HUES6 (cell line): ENCODE data around the gene MSI2.

Experiments used
- H3K27ac ChIP-seq: 2 replicates; pipeline ENCODE4 v1.7.0; 2013; ENCODE audit warnings: low read depth, mild to moderate bottlenecking, low read length, inconsistent platforms
- H3K27me3 ChIP-seq: 2 replicates; pipeline ENCODE4 v1.6.1; 2013; ENCODE audit warnings: low read length; ENCODE audit not compliant: control insufficient read depth, insufficient read depth
- H3K36me3 ChIP-seq: 2 replicates; pipeline ENCODE4 v1.6.1; 2013; ENCODE audit warnings: low read length; ENCODE audit not compliant: control insufficient read depth, insufficient read depth
- H3K4me1 ChIP-seq: 2 replicates; pipeline ENCODE4 v1.6.1; 2013; ENCODE audit warnings: low read length; ENCODE audit not compliant: control insufficient read depth, insufficient read depth
- H3K4me3 ChIP-seq: 2 replicates; pipeline ENCODE4 v1.5.1; 2013; ENCODE audit warnings: low read depth, low read length
- H3K9ac ChIP-seq: one replicate; pipeline ENCODE4 v1.6.1; 2013; ENCODE audit warnings: mild to moderate bottlenecking, low read length
- H3K9me3 ChIP-seq: 2 replicates; pipeline ENCODE4 v1.6.1; 2013; ENCODE audit warnings: low read depth, low read length; ENCODE audit not compliant: control insufficient read depth, insufficient read depth

Gene MSI2

GRCh38 chr17:57567251-57567650 is 310.9 kb downstream of the MSI2 start:
- no peaks in the 10 kb centered on the region for H3K27me3 ChIP-seq
- H3K4me3 ChIP-seq: no peak overlapping the region
- no peaks in the 10 kb centered on the region for H3K9me3 ChIP-seq
- no peak overlapping the region for H3K27ac ChIP-seq
- H3K9ac ChIP-seq: no peak overlapping the region
- peaks cover 17% of the 10 kb centered on the region; the same call in 1 of the 2 replicates for H3K4me1 ChIP-seq
- no peaks in the 10 kb centered on the region for H3K36me3 ChIP-seq

- H3K36me3 ChIP-seq: no peaks in the 10 kb centered on the region
- peaks cover 17% of the 10 kb centered on the region; the same call in 1 of the 2 replicates for H3K4me1 ChIP-seq
- no peaks in the 10 kb centered on the region for H3K27me3 ChIP-seq
- H3K4me3 ChIP-seq: no peak overlapping the region
- H3K9ac ChIP-seq: no peak overlapping the region
- no peaks in the 10 kb centered on the region for H3K9me3 ChIP-seq
- no peak overlapping the region for H3K27ac ChIP-seq
These were observed 312.0 kb downstream of the MSI2 start for GRCh38 chr17:57568340-57568739.

GRCh38 chr17:57569021-57569420 is 312.7 kb downstream of the MSI2 start:
- H3K27ac ChIP-seq: no peak overlapping the region
- H3K27me3 ChIP-seq: no peaks in the 10 kb centered on the region
- H3K36me3 ChIP-seq: no peaks in the 10 kb centered on the region
- peaks cover 17% of the 10 kb centered on the region; the same call in 1 of the 2 replicates for H3K4me1 ChIP-seq
- no peak overlapping the region for H3K4me3 ChIP-seq
- no peak overlapping the region for H3K9ac ChIP-seq
- no peaks in the 10 kb centered on the region for H3K9me3 ChIP-seq

GRCh38 chr17:57569853-57570252 is 313.5 kb downstream of the MSI2 start:
- H3K4me3 ChIP-seq: no peak overlapping the region
- H3K9me3 ChIP-seq: no peaks in the 10 kb centered on the region
- no peak overlapping the region for H3K27ac ChIP-seq
- H3K4me1 ChIP-seq: peaks cover 17% of the 10 kb centered on the region; the same call in 1 of the 2 replicates
- no peaks in the 10 kb centered on the region for H3K27me3 ChIP-seq
- no peak overlapping the region for H3K9ac ChIP-seq
- H3K36me3 ChIP-seq: no peaks in the 10 kb centered on the region

GRCh38 chr17:57570724-57571344 is 314.5 kb downstream of the MSI2 start:
- H3K9me3 ChIP-seq: no peaks in the 10 kb centered on the region
- no peak overlapping the region for H3K9ac ChIP-seq
- no peaks in the 10 kb centered on the region for H3K27me3 ChIP-seq
- no peak overlapping the region for H3K4me3 ChIP-seq
- H3K36me3 ChIP-seq: no peaks in the 10 kb centered on the region
- peaks cover 17% of the 10 kb centered on the region; the same call in 1 of the 2 replicates for H3K4me1 ChIP-seq
- no peak overlapping the region for H3K27ac ChIP-seq

- Histone ChIP-seq H3K9me3 (no peaks in the 10 kb centered on the region), H3K27me3 (no peaks in the 10 kb centered on the region), H3K4me3 (no peak overlapping the region), H3K27ac (no peak overlapping the region), H3K4me1 (peaks cover 20% of the 10 kb centered on the region; the same call in 1 of the 2 replicates), H3K9ac (no peak overlapping the region), H3K36me3 (no peaks in the 10 kb centered on the region)
These were observed 315.7 kb downstream of the MSI2 start for GRCh38 chr17:57572062-57572461.

- Histone ChIP-seq H3K9me3 (no peaks in the 10 kb centered on the region), H3K4me1 (peaks cover 26% of the 10 kb centered on the region; the same call in 1 of the 2 replicates), H3K9ac (no peak overlapping the region), H3K36me3 (no peaks in the 10 kb centered on the region), H3K27me3 (no peaks in the 10 kb centered on the region), H3K27ac (no peak overlapping the region), H3K4me3 (no peak overlapping the region)
These were observed 316.3 kb downstream of the MSI2 start for GRCh38 chr17:57572600-57572999.

- Histone ChIP-seq H3K36me3 (no peaks in the 10 kb centered on the region), H3K4me1 (peaks cover 30% of the 10 kb centered on the region), H3K9ac (no peak overlapping the region), H3K27ac (no peak overlapping the region), H3K9me3 (no peaks in the 10 kb centered on the region), H3K27me3 (no peaks in the 10 kb centered on the region), H3K4me3 (no peak overlapping the region)
These were observed 317.8 kb downstream of the MSI2 start for GRCh38 chr17:57574040-57574513.

GRCh38 chr17:57576744-57577143 is 320.4 kb downstream of the MSI2 start:
- Histone ChIP-seq H3K27me3 (no peaks in the 10 kb centered on the region), H3K27ac (no peak overlapping the region), H3K4me3 (no peak overlapping the region), H3K36me3 (no peaks in the 10 kb centered on the region), H3K9ac (no peak overlapping the region), H3K9me3 (no peaks in the 10 kb centered on the region), H3K4me1 (peaks cover 25% of the 10 kb centered on the region)

- Histone ChIP-seq H3K36me3 (no peaks in the 10 kb centered on the region), H3K4me1 (peaks cover 25% of the 10 kb centered on the region), H3K27ac (no peak overlapping the region), H3K27me3 (no peaks in the 10 kb centered on the region), H3K9ac (no peak overlapping the region), H3K9me3 (no peaks in the 10 kb centered on the region), H3K4me3 (no peak overlapping the region)
These were observed 321.7 kb downstream of the MSI2 start for GRCh38 chr17:57577751-57578607.

GRCh38 chr17:57578608-57579225 is 322.4 kb downstream of the MSI2 start:
- H3K36me3 ChIP-seq: no peaks in the 10 kb centered on the region
- H3K9me3 ChIP-seq: no peaks in the 10 kb centered on the region
- peaks cover 25% of the 10 kb centered on the region for H3K4me1 ChIP-seq
- no peak overlapping the region for H3K9ac ChIP-seq
- H3K27me3 ChIP-seq: no peaks in the 10 kb centered on the region
- H3K4me3 ChIP-seq: no peak overlapping the region
- no peak overlapping the region for H3K27ac ChIP-seq
